ENCODE measurements around the gene STAMBPL1. TPM values are rescaled to one million over a fixed set of nuclear protein-coding genes. Genes with fewer than 3 reads are reported as not detected.
"Not testable (repeated sequence)": the region's sequence is repeated elsewhere in the genome, so short reads cannot be mapped to it uniquely, and the experiment has no call there.

Gene STAMBPL1
- total RNA-seq, 1 experiment from 2014 or later: 61.2 TPM

- DNase-seq (ENCODE audit: low spot score): no peak
Measured at GRCh38 chr10:88919041-88919440, 39.0 kb downstream of the STAMBPL1 start.

GRCh38 chr10:88920198-88920597, 40.2 kb downstream of the STAMBPL1 start:
- no peak for DNase-seq (ENCODE audit: low spot score)

GRCh38 chr10:88920986-88921593, 41.0 kb downstream of the STAMBPL1 start:
- no peak for DNase-seq (ENCODE audit: low spot score)

GRCh38 chr10:88922041-88922440, 42.0 kb downstream of the STAMBPL1 start:
- no peak for DNase-seq (ENCODE audit: low spot score)

GRCh38 chr10:88923520-88923919, 43.5 kb downstream of the STAMBPL1 start:
- no peak for DNase-seq (ENCODE audit: low spot score)

GRCh38 chr10:88926566-88927415, 46.7 kb downstream of the STAMBPL1 start:
- DNase-seq (ENCODE audit: low spot score): no peak

- no peak for DNase-seq (ENCODE audit: low spot score)
Measured at GRCh38 chr10:88927416-88927690, 47.3 kb downstream of the STAMBPL1 start.

- DNase-seq (ENCODE audit: low spot score): no peak
Measured at GRCh38 chr10:88928254-88928653, 48.2 kb downstream of the STAMBPL1 start.

- no peak for DNase-seq (ENCODE audit: low spot score)
Measured at GRCh38 chr10:88931548-88931947, 51.5 kb downstream of the STAMBPL1 start.

- DNase-seq (ENCODE audit: low spot score): not testable (repeated sequence)
Measured at GRCh38 chr10:88932029-88932428, 52.0 kb downstream of the STAMBPL1 start.

GRCh38 chr10:88932539-88933256, 52.7 kb downstream of the STAMBPL1 start:
- peak; percentile 82 for DNase-seq (ENCODE audit: low spot score)

GRCh38 chr10:88933564-88933963, 53.5 kb downstream of the STAMBPL1 start:
- no peak for DNase-seq (ENCODE audit: low spot score)

GRCh38 chr10:88934900-88935672, 55.0 kb downstream of the STAMBPL1 start:
- peak; percentile 87 for DNase-seq (ENCODE audit: low spot score)

- no peak for DNase-seq (ENCODE audit: low spot score)
Measured at GRCh38 chr10:88936656-88937055, 56.6 kb downstream of the STAMBPL1 start.

- DNase-seq (ENCODE audit: low spot score): no peak
Measured at GRCh38 chr10:88938039-88938438, 58.0 kb downstream of the STAMBPL1 start.

GRCh38 chr10:88938938-88939337, 58.9 kb downstream of the STAMBPL1 start:
- no peak for DNase-seq (ENCODE audit: low spot score)

- no peak for DNase-seq (ENCODE audit: low spot score)
Measured at GRCh38 chr10:88941026-88941425, 61.0 kb downstream of the STAMBPL1 start.

- no peak for DNase-seq (ENCODE audit: low spot score)
Measured at GRCh38 chr10:88943778-88944177, 63.7 kb downstream of the STAMBPL1 start.

- no peak for DNase-seq (ENCODE audit: low spot score)
Measured at GRCh38 chr10:88944813-88945212, 64.8 kb downstream of the STAMBPL1 start.

- DNase-seq (ENCODE audit: low spot score): no peak
Measured at GRCh38 chr10:88946200-88946599, 66.2 kb downstream of the STAMBPL1 start.

GRCh38 chr10:88946965-88947590, 67.0 kb downstream of the STAMBPL1 start:
- DNase-seq (ENCODE audit: low spot score): no peak

All from HT-29 (cell line).